NCI-H446 treated with DMSO at 0.1 percent for 48 hours (cell line): ENCODE measurements around the gene DAZAP2.
"Not testable (repeated sequence)": the region's sequence is repeated elsewhere in the genome, so short reads cannot be mapped to it uniquely, and the experiment has no call there.

Experiments
- DNase-seq: peaks from one replicate; lab custom pipeline; 2025; lab: John Stamatoyannopoulos, UW

The DAZAP2 gene

DNA sequence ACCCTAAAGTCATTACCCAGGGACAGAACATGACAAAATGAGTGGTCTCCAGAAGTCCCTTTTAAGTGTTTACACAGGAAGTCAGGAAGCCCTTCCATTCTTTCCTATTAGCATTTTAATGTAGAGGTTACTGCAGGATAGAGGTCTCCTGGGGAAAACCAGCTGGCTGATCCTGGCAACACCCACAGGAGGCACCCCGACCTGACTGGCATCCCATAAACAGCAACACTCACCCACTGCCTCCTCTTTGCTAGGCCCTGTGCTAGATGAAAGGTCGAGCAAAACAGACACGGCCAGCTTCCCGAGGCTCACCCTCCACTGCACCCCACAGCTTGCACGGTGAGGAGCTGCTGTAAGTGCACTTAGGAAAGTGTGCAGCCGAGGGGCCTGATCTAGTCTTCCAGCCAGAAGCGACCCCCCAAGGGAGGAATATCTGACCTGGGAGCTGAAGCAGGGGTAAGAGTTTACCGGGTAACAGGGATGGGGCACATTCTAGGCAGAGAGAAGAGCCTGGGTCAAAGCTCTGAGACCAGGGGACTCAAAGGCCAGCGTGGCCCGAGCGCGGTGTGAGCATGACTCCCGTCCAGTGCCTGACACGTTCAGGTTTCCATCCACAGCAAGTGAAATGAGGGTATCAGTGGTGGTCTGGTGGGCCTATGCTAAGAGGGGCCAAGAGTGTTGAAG is 9.0 kb downstream of the DAZAP2 start:
- DNase-seq: no peak

DNA sequence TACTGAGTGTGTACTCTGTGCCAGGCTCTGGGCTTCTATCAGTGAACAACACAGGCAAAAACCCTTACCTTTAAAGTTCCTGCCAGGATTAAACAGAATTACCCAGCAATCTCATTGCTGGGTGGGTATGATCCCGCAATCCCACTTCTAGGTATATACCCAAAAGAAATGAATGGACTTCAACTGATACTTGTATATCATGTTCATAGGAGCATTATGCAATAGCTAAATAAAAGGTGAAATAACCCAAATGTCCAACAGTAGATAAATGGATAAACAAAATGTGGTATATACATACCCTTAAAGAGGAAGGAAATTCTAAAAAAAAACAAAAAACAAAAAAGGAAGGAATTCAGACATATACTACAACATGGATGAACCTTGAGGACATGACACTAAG is 14.7 kb downstream of the DAZAP2 start:
- no peak for DNase-seq

DNA sequence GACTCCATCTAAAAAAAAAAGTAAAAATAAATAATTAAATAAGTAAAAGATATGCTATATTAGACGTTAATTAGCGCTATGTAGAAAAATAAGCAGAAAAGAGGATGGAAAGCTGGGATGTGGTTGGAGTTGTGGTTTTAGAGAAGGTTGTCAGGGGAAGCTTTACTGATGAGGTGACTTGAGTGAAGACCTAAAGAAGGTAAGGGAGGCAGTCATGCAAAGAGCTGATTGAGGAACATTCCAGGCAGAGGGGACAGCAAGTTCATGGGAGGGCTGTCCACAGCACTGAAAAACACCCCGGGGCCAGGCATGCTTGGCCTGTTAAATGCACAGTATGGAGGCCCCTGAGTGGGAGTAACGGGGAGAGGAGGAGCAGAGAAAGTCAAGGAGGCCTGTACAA is 15.9 kb downstream of the DAZAP2 start:
- no peak for DNase-seq

DNA sequence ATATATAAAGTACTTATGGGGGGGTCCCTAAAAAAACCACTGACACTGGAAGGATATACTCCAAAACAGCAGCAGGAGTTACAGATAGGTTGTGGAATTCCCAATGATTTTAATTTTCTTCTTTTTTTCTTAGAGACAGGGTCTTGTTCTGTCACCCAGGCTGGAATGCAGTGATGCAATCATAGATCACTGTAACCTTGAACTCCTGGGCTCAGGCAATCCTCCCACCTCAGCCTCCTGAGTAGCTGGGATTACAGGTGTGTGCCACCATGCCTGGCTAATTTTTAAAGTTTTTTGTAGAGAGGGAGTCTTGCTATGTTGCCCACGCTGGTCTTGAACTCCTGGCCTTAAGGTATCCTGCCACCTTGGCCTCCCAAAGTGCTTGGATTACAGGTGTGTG is 21.0 kb downstream of the DAZAP2 start:
- DNase-seq: not testable (repeated sequence)

DNA sequence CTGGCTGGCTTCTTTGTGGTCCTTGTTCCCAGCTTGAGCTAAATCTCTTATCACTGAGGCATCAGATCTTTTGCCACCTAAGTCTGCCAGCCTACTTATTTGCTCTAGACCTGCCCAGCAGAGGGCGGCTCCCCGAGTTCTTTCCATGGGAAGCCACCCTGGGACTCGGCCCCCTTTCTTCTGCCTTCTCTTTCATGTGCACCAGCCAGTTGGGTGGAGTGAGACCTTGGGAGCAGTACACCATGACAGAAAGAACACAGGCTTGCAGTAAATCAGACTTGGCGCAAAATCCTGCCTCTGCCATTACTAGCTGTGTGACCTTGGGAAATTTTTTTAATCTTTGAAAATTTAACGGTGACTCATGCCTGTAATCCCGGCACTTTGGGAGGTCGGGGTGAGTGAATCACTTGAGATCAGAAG is 24.1 kb downstream of the DAZAP2 start:
- no peak for DNase-seq

DNA sequence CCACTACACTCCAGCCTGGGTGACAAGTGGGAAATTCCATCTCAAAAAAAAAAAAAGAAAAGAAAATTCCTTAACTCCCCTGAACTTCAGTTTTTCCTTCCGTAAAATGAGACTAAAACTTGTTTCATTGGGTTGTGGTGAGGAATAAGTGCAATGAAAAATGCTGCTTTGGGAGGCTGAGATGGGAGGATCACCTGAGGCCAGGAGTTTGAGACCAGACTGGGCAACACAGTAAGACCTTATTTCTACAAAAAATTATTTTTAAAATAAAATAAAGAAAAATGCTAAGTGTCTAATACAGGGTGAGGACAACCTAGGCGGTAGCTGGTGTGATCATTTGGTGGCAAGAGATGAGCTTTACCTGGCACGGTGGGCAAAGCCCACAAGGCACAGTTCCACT is 24.7 kb downstream of the DAZAP2 start:
- no peak for DNase-seq

DNA sequence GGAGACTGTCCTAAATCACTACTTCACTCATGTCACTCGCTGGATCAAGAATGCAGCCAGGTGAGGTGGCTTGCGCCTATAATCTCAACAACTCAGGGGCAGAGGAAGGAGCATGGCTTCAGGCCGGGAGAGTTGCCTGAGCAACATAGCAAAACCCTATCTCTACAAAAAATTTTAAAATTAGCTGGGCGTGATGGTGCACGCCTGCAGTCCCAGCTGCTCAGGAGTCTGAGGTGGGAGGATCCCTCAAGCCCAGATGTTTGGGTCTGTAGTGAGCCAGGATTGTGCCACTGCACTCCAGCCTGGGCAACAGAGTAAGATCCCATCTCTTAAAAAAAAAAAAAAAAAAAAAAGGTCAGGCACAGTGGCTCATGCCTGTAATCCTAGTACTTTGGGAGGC is 25.7 kb downstream of the DAZAP2 start:
- DNase-seq: no peak

DNA sequence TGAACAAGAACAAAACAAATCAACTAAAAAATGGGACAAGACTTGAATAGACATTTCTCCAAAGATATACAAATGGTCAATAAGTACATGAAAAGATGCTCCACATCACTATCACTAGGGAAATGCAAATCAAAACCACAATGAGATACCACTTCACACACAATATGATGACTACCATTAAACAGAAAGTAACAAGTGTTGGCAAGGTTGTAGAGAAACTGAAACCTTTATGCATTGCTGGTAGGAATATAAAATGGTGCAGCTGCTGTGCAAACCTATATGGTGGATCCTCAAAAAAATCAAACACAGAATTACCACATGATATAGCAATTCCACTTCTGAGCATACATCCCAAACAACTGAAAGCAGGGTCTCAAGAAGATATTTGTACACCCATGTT is 26.4 kb downstream of the DAZAP2 start:
- DNase-seq: no peak

DNA sequence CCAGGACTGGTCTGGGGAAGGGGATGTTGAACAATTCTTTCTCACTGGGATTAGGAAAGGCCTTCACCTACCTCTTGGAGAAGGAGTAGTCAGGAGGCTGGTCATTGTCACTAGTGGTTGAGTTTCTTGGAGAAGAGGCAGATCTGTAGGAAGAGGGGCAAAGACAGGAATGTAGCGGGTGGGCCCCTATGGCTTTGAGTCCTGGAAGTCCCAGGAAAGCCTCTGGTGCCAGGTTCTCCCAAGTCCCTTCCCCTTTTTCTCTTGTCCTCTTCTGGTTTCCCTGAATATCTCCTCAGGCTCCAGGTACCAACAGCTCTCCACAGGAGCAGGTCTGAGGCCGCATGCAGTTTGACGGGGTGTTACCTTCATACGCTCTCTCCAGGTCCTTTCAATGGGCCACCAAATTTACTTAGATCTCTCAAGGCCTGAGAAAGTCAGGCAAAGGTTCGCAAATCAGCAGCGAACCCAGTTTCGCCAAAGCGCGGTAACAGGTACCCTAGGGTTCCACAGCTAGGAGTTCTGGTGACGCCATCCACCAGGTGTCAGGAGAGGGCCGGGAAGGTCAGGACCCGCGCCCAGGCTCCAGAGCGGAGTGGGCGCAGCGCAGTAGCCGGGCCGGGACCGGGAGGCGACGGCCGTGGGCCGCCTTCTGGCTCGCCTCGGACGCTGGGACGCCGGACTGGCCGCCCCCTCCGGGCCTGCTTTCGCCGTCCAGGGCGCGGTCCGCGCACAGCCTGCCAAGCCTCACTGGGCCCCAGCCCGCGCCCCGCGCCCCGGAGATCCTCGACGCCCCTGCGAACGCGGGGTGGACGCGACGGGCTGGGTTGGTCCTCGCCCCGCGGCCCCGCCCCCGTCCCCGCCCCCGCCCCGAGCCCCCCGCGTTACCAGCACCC is 30.8 kb downstream of the DAZAP2 start:
- DNase-seq: no peak

DNA sequence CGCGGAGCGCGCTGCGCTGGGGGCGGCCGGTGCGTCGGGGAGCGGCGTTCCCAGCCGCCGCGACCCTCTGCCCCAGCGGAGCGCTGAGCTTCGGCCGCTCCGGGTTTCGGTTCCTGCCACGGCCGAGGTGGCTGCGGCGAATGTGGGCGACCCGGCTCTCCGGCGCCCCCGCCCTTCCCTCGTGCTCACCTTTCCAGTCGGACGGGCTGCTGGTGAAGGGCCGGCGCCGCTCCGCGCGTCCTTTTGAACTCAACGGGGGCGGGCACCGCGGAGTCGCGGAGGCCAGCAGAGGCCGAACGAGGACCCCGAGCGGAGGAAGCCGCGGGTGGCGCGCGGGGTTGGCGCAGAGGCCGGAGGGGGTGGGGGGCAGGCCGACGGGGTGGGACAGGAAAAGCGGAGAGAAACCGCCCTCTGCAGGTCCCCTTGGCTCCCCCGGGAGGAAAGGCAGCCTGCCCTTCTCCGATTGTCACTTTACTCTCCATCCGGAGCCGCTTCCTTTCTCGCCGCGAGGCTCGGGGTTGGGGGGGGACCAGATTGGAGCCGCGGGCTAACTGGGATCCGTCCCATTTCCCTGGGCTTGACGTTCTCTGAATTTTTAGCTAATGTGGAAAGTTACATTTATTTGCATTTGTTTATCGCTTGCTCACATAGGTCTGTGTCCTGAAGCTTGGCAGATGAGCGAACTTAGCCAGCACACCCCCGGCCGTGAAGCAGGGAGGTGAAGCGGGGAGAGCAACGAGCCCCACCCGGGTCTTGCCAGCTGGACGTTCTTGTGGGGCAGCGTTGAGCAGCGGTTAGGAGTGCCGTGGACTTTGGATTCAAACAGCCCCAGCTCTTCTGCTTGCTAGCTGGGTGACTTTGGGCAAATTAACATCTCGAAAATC is 31.7 kb downstream of the DAZAP2 start, which contains the start of gene SMAGP:
Gene SMAGP (minus strand): TSS at position 349 of the 884 bp plus-strand sequence. CDS start 1,137 bp downstream, outside the sequence.
- no peak for DNase-seq

DNA sequence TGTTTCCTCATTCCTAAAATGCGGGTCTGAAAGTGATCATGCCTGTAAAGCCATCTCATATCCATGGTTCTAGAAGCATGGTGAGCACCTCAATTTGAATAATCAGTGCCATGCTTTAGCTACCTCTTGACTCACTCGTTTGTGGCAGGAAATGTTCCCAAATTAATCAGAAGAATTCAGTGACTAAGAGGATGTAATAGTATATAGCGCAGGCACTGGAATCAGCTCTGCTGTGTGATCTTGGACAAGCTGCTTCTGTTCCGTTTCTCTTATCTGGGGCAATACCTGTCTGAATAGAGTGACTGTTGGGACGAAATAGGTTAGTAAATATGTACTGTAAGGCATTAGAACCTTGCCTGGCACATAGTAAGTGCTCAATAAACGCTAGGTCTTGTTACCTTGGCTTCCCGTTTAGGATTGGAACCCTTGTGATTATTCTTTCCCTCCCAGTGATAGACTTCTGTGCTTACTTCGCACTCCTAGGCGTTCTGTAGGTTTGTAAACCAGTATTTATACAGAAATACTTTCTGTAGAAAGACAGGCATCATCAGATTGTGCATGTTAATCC is 32.4 kb downstream of the DAZAP2 start:
- no peak for DNase-seq

DNA sequence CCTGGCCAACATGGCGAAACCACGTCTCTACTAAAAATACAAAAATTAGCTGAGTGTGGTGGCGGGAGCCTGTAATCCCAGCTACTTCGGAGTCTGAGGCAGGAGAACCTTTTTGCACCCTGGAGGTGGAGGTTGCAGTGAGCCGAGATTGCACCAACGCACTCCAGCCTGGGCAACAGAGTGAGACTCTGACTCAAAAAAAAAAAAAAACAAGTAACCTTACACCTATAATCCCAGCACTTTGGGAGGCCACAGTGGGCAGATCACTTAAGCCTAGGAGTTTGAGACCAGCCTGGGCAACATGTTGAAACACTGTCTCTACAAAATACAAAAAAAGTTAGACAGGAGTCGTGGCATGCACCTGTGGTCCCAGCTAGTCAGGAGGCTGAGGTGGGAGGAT is 34.2 kb downstream of the DAZAP2 start:
- not testable (repeated sequence) for DNase-seq

DNA sequence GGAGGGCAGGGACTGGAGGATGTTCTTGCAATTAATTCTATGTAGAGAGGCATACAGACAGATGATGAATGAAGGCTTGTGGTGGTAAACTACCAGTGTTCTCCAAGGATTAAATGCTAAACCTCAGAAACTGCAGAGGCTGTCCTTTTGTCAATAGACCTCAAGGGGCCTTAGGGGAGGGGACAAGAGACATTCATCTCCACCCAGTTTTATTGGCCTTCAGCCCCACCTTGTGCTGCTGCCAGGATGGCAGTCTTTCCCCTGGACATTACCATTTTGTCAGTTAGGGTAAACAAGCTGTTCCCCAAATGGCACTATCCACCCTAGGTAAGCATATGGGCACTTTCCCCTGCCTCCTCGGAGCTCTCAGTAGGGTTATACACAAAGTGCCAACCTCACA is 36.5 kb downstream of the DAZAP2 start:
- DNase-seq: no peak

DNA sequence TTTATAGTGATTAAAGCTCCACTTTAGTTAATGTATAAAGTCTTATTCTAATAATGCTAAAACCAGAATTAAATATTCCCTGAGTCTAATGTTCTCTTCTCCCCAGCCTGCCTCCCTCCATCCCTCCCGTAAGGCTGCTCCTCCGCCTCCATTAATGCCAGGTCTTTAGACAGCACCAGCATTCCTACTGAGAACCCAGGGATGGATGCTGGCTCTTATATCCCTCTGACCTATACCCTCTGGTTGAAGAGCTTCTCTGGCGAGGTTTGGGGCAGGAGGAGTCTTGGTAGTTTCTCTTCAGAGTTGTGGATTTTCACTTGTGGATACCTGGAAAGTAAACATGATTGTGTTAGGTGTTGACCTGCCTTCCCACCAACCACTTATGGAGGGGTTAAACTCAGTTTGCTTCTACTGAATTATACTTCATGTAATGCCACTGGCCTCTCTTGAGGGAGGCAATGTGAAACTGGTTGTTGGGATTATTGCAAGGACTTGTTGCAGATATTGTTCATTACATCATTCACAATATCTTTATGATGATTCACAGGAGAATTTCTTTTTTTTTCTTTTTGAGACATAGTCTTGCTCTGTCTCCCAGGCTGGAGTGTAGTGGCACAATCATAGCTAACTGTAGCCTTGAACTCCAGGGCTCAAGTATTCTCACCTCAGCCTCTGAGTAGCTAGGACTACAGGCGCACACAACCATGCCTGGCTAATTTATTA is 42.7 kb downstream of the DAZAP2 start:
- no peak for DNase-seq

DNA sequence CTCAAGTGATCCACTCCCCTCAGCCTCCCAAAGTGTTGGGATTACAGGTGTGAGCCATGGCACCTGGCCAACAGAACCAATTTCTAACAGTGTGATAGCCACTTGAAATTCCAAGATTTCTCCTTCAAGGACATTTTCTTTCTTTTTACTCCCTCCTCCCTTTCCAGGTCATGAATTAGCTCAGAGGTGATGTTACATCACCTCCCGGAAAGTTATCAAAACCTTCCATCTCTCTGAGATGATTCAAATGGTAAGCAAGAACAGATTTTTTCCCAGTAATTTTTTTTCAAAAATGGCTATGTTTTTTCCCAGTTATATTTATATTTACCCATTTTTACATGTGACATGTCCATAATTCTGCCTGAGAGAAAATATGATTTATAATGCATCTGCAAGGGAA is 47.2 kb downstream of the DAZAP2 start:
- DNase-seq: no peak

DNA sequence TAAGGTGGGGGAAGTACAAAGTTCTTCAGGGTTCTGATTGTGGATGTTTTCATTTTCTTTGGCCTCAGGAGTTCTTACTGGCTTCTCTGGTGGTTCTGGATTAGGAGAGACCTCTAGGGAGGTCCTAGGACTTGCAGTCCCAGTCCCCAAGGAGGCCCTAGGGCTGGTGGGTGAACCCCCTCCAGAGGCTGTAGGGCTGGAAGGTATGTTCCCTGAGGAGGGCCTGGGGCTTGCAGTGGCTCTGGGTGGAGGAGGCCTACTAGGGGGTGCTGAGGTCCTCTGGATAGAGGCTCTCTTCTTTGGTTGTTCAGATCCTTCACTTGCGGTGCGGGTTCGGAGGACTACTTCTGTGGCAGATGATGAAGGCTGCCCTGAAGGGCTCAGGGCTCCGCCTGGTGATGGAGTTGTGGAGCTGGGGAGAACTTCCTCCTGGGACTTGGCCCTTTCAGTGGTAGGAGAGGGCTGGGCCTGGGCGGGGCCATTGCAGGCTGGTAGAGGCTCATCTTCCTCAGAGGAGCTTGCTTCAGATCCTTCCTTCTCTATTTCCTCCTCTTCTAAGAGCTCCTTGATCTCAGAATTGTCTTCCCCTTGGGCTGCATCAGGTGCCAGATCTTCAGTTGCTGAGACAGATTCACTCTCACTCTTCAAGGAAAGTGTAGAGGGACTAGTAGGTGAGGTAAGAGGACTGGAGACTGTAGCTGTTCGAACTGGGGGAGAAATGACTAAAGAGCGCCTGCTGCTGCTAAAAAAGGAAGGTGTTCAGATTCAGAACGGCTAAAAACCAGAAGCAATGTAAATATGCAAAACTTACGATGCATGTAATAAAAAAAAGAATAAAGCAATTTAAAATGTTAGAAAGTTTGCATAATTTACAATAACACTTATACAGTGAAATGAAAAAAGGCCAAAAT is 53.2 kb downstream of the DAZAP2 start:
- DNase-seq: not testable (repeated sequence)
